ENCODE results near the gene MXD3. TPM values are rescaled to one million over a fixed set of nuclear protein-coding genes. Genes with fewer than 3 reads are reported as not detected.

Gene MXD3
- total RNA-seq, 1 donor from 2014 or later: 5.7 TPM

- Histone ChIP-seq H3K27ac (ENCODE audit: low read depth, low read length) (peak overlapping the region; percentile 45), H3K9me3 (ENCODE audit: control insufficient read depth in 3 of 3, low read length in 3 of 3) (no peaks in the 10 kb centered on the region), H3K36me3 (ENCODE audit: control insufficient read depth in 3 of 3, insufficient read depth in 3 of 3, low read length in 3 of 3) (peaks cover 18 to 34% (median 26%) of the 10 kb centered on the region in 3 donors), H3K27me3 (ENCODE audit: control insufficient read depth in 3 of 3, insufficient read depth in 3 of 3, low read length in 3 of 3) (no peaks in the 10 kb centered on the region), H3K4me3 (ENCODE audit: low read length in 3 of 3) (no peak overlapping the region), H3K9ac (ENCODE audit: low read depth in 1 of 3, low read length in 3 of 3) (no peak overlapping the region), H3K4me1 (ENCODE audit: control insufficient read depth in 3 of 3, insufficient read depth in 3 of 3, low read length in 3 of 3) (peaks cover 30 to 62% (median 40%) of the 10 kb centered on the region in 3 donors)
Observed at GRCh38 chr5:177299697-177300096, 12.0 kb downstream of the MXD3 start.

GRCh38 chr5:177297922-177298321 is 13.8 kb downstream of the MXD3 start:
- Histone ChIP-seq H3K9me3 (ENCODE audit: control insufficient read depth in 3 of 3, low read length in 3 of 3) (no peaks in the 10 kb centered on the region), H3K27ac (ENCODE audit: low read depth, low read length) (no peak overlapping the region), H3K4me3 (ENCODE audit: low read length in 3 of 3) (no peak overlapping the region), H3K36me3 (ENCODE audit: control insufficient read depth in 3 of 3, insufficient read depth in 3 of 3, low read length in 3 of 3) (peaks cover 33 to 50% (median 41%) of the 10 kb centered on the region in 3 donors), H3K4me1 (ENCODE audit: control insufficient read depth in 3 of 3, insufficient read depth in 3 of 3, low read length in 3 of 3) (peaks cover 23 to 50% (median 34%) of the 10 kb centered on the region in 3 donors), H3K9ac (ENCODE audit: low read depth in 1 of 3, low read length in 3 of 3) (no peak overlapping the region), H3K27me3 (ENCODE audit: control insufficient read depth in 3 of 3, insufficient read depth in 3 of 3, low read length in 3 of 3) (no peaks in the 10 kb centered on the region)

DNA sequence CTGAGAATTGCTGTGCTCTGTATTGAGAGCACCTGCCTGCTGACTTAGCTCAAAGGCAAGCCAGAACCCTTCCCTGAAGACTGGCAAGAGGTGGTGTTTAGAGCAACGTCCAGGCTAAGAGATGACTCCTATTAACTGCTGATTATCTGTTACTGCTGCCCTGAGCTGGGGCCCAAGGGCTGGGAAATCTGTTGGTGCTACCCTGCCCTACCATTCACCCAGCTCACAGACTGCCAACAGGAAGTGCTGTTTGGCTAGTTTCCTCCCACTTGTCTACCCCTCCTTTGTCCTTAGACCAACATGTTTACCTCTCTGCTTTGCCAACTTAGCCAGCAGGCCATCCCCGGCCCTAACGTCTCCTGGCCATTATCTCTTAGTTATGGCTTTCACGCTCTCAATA is 15.1 kb downstream of the MXD3 start:
- H3K4me1 ChIP-seq (ENCODE audit: control insufficient read depth in 3 of 3, insufficient read depth in 3 of 3, low read length in 3 of 3): peaks cover 12 to 37% (median 22%) of the 10 kb centered on the region in 3 donors
- no peak overlapping the region for H3K27ac ChIP-seq (ENCODE audit: low read depth, low read length)
- H3K36me3 ChIP-seq (ENCODE audit: control insufficient read depth in 3 of 3, insufficient read depth in 3 of 3, low read length in 3 of 3): peaks cover 42 to 59% (median 51%) of the 10 kb centered on the region in 3 donors
- H3K9me3 ChIP-seq (ENCODE audit: control insufficient read depth in 3 of 3, low read length in 3 of 3): no peaks in the 10 kb centered on the region
- no peak overlapping the region for H3K4me3 ChIP-seq (ENCODE audit: low read length in 3 of 3)
- H3K9ac ChIP-seq (ENCODE audit: low read depth in 1 of 3, low read length in 3 of 3): no peak overlapping the region
- H3K27me3 ChIP-seq (ENCODE audit: control insufficient read depth in 3 of 3, insufficient read depth in 3 of 3, low read length in 3 of 3): no peaks in the 10 kb centered on the region

GRCh38 chr5:177295924-177296323 is 15.8 kb downstream of the MXD3 start:
- Histone ChIP-seq H3K4me3 (ENCODE audit: low read length in 3 of 3) (no peak overlapping the region), H3K27me3 (ENCODE audit: control insufficient read depth in 3 of 3, insufficient read depth in 3 of 3, low read length in 3 of 3) (no peaks in the 10 kb centered on the region), H3K9me3 (ENCODE audit: control insufficient read depth in 3 of 3, low read length in 3 of 3) (no peaks in the 10 kb centered on the region), H3K27ac (ENCODE audit: low read depth, low read length) (no peak overlapping the region), H3K9ac (ENCODE audit: low read depth in 1 of 3, low read length in 3 of 3) (no peak overlapping the region), H3K36me3 (ENCODE audit: control insufficient read depth in 3 of 3, insufficient read depth in 3 of 3, low read length in 3 of 3) (peaks cover 44 to 54% (median 45%) of the 10 kb centered on the region in 3 donors), H3K4me1 (ENCODE audit: control insufficient read depth in 3 of 3, insufficient read depth in 3 of 3, low read length in 3 of 3) (peaks cover 5 to 30% (median 15%) of the 10 kb centered on the region in 3 donors)

GRCh38 chr5:177294632-177295031 is 17.1 kb downstream of the MXD3 start:
- H3K4me1 ChIP-seq (ENCODE audit: control insufficient read depth in 3 of 3, insufficient read depth in 3 of 3, low read length in 3 of 3): peaks cover 0 to 19% (median 9%) of the 10 kb centered on the region in 3 donors
- no peaks in the 10 kb centered on the region for H3K27me3 ChIP-seq (ENCODE audit: control insufficient read depth in 3 of 3, insufficient read depth in 3 of 3, low read length in 3 of 3)
- H3K36me3 ChIP-seq (ENCODE audit: control insufficient read depth in 3 of 3, insufficient read depth in 3 of 3, low read length in 3 of 3): peaks cover 45 to 56% (median 49%) of the 10 kb centered on the region in 3 donors
- H3K27ac ChIP-seq (ENCODE audit: low read depth, low read length): no peak overlapping the region
- no peak overlapping the region for H3K9ac ChIP-seq (ENCODE audit: low read depth in 1 of 3, low read length in 3 of 3)
- no peaks in the 10 kb centered on the region for H3K9me3 ChIP-seq (ENCODE audit: control insufficient read depth in 3 of 3, low read length in 3 of 3)
- no peak overlapping the region for H3K4me3 ChIP-seq (ENCODE audit: low read length in 3 of 3)

DNA sequence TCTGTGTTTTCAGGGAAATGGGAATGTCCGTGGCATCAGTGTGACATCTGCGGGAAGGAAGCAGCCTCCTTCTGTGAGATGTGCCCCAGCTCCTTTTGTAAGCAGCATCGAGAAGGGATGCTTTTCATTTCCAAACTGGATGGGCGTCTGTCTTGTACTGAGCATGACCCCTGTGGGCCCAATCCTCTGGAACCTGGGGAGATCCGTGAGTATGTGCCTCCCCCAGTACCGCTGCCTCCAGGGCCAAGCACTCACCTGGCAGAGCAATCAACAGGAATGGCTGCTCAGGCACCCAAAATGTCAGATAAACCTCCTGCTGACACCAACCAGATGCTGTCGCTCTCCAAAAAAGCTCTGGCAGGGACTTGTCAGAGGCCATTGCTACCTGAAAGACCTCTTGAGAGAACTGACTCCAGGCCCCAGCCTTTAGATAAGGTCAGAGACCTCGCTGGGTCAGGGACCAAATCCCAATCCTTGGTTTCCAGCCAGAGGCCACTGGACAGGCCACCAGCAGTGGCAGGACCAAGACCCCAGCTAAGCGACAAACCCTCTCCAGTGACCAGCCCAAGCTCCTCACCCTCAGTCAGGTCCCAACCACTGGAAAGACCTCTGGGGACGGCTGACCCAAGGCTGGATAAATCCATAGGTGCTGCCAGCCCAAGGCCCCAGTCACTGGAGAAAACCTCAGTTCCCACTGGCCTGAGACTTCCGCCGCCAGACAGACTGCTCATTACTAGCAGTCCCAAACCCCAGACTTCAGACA is 17.7 kb downstream of the MXD3 start:
- H3K27ac ChIP-seq (ENCODE audit: low read depth, low read length): no peak overlapping the region
- no peak overlapping the region for H3K9ac ChIP-seq (ENCODE audit: low read depth in 1 of 3, low read length in 3 of 3)
- no peak overlapping the region for H3K4me3 ChIP-seq (ENCODE audit: low read length in 3 of 3)
- H3K27me3 ChIP-seq (ENCODE audit: control insufficient read depth in 3 of 3, insufficient read depth in 3 of 3, low read length in 3 of 3): no peaks in the 10 kb centered on the region
- peaks cover 46 to 62% (median 54%) of the 10 kb centered on the region in 3 donors for H3K36me3 ChIP-seq (ENCODE audit: control insufficient read depth in 3 of 3, insufficient read depth in 3 of 3, low read length in 3 of 3)
- H3K9me3 ChIP-seq (ENCODE audit: control insufficient read depth in 3 of 3, low read length in 3 of 3): no peaks in the 10 kb centered on the region
- peaks cover 0 to 14% (median 6%) of the 10 kb centered on the region in 3 donors for H3K4me1 ChIP-seq (ENCODE audit: control insufficient read depth in 3 of 3, insufficient read depth in 3 of 3, low read length in 3 of 3)

- Histone ChIP-seq H3K27me3 (ENCODE audit: control insufficient read depth in 3 of 3, insufficient read depth in 3 of 3, low read length in 3 of 3) (no peaks in the 10 kb centered on the region), H3K9ac (ENCODE audit: low read depth in 1 of 3, low read length in 3 of 3) (no peak overlapping the region), H3K36me3 (ENCODE audit: control insufficient read depth in 3 of 3, insufficient read depth in 3 of 3, low read length in 3 of 3) (peaks cover 48 to 71% (median 66%) of the 10 kb centered on the region in 3 donors), H3K4me3 (ENCODE audit: low read length in 3 of 3) (no peak overlapping the region), H3K9me3 (ENCODE audit: control insufficient read depth in 3 of 3, low read length in 3 of 3) (no peaks in the 10 kb centered on the region), H3K4me1 (ENCODE audit: control insufficient read depth in 3 of 3, insufficient read depth in 3 of 3, low read length in 3 of 3) (peaks cover 0 to 11% (median 3%) of the 10 kb centered on the region in 3 donors), H3K27ac (ENCODE audit: low read depth, low read length) (no peak overlapping the region)
Observed at GRCh38 chr5:177291735-177292134, 20.0 kb downstream of the MXD3 start.

GRCh38 chr5:177290816-177291596 is 20.7 kb downstream of the MXD3 start:
- H3K9me3 ChIP-seq (ENCODE audit: control insufficient read depth in 3 of 3, low read length in 3 of 3): no peaks in the 10 kb centered on the region
- H3K4me3 ChIP-seq (ENCODE audit: low read length in 3 of 3): no peak overlapping the region
- H3K27me3 ChIP-seq (ENCODE audit: control insufficient read depth in 3 of 3, insufficient read depth in 3 of 3, low read length in 3 of 3): no peaks in the 10 kb centered on the region
- H3K4me1 ChIP-seq (ENCODE audit: control insufficient read depth in 3 of 3, insufficient read depth in 3 of 3, low read length in 3 of 3): peaks cover 0 to 4% (median 0%) of the 10 kb centered on the region in 3 donors
- H3K27ac ChIP-seq (ENCODE audit: low read depth, low read length): no peak overlapping the region
- H3K36me3 ChIP-seq (ENCODE audit: control insufficient read depth in 3 of 3, insufficient read depth in 3 of 3, low read length in 3 of 3): peaks cover 48 to 75% (median 60%) of the 10 kb centered on the region in 3 donors
- H3K9ac ChIP-seq (ENCODE audit: low read depth in 1 of 3, low read length in 3 of 3): no peak overlapping the region

DNA sequence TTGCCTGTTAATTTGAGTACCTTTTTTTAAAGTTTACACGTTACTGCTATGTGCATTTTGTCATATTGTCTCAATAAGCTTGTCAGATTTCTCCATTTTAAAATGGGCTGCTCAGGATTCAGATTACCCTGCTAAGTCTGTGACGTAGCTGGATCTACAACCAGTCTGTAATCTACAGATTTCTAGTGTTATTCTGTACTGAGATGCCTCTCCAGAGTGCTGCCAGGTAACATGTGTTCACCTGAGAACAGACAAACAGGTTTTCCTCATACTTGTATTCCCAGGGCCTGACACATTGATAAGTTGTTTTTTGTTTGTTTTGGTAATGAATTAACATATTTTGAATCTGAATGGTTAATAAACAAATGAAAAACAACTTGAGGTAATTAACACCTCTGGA is 23.5 kb downstream of the MXD3 start:
- H3K27ac ChIP-seq (ENCODE audit: low read depth, low read length): no peak overlapping the region
- H3K9me3 ChIP-seq (ENCODE audit: control insufficient read depth in 3 of 3, low read length in 3 of 3): no peaks in the 10 kb centered on the region
- no peaks in the 10 kb centered on the region for H3K27me3 ChIP-seq (ENCODE audit: control insufficient read depth in 3 of 3, insufficient read depth in 3 of 3, low read length in 3 of 3)
- H3K9ac ChIP-seq (ENCODE audit: low read depth in 1 of 3, low read length in 3 of 3): no peak overlapping the region
- H3K4me3 ChIP-seq (ENCODE audit: low read length in 3 of 3): no peak overlapping the region
- no peaks in the 10 kb centered on the region for H3K4me1 ChIP-seq (ENCODE audit: control insufficient read depth in 3 of 3, insufficient read depth in 3 of 3, low read length in 3 of 3)
- peaks cover 33 to 70% (median 50%) of the 10 kb centered on the region in 3 donors for H3K36me3 ChIP-seq (ENCODE audit: control insufficient read depth in 3 of 3, insufficient read depth in 3 of 3, low read length in 3 of 3)

- no peaks in the 10 kb centered on the region for H3K4me1 ChIP-seq (ENCODE audit: control insufficient read depth in 3 of 3, insufficient read depth in 3 of 3, low read length in 3 of 3)
- H3K36me3 ChIP-seq (ENCODE audit: control insufficient read depth in 3 of 3, insufficient read depth in 3 of 3, low read length in 3 of 3): peaks cover 17 to 52% (median 29%) of the 10 kb centered on the region in 3 donors
- H3K27me3 ChIP-seq (ENCODE audit: control insufficient read depth in 3 of 3, insufficient read depth in 3 of 3, low read length in 3 of 3): no peaks in the 10 kb centered on the region
- no peaks in the 10 kb centered on the region for H3K9me3 ChIP-seq (ENCODE audit: control insufficient read depth in 3 of 3, low read length in 3 of 3)
- no peak overlapping the region for H3K4me3 ChIP-seq (ENCODE audit: low read length in 3 of 3)
- no peak overlapping the region for H3K9ac ChIP-seq (ENCODE audit: low read depth in 1 of 3, low read length in 3 of 3)
- H3K27ac ChIP-seq (ENCODE audit: low read depth, low read length): no peak overlapping the region
Observed at GRCh38 chr5:177276886-177277285, 34.8 kb downstream of the MXD3 start.

Measured in skeletal muscle tissue (tissue), 4 donors.